T-helper 2 cell treated with Interferon-gamma antibody and Interleukin-4, amounts not matched to agents 5 μg/mL and 100 μg/mL, for 36 hours (primary cell): ENCODE measurements around the gene PEX1.
A peak's percentile ranks its signal among the peaks of the same experiment; 100 is the strongest.

Experiments
- DNase-seq: peaks from one replicate; pipeline ENCODE4 v3.0.0; 2021; ENCODE audit warnings: low spot score
- H3K27ac Mint-ChIP-seq: one replicate; pipeline ENCODE4 v1.8.0; 2021; ENCODE audit warnings: mild to moderate bottlenecking, mixed read lengths
- H3K27me3 Mint-ChIP-seq: one replicate; pipeline ENCODE4 v1.8.0; 2021; ENCODE audit warnings: low read depth, mixed read lengths
- H3K36me3 Mint-ChIP-seq: one replicate; pipeline ENCODE4 v1.8.0; 2021; ENCODE audit warnings: low read depth, mixed read lengths
- H3K4me1 Mint-ChIP-seq: one replicate; pipeline ENCODE4 v1.8.0; 2021; ENCODE audit warnings: low read depth, mixed read lengths
- H3K4me3 Mint-ChIP-seq: one replicate; pipeline ENCODE4 v1.8.0; 2022; ENCODE audit warnings: mild to moderate bottlenecking, moderate library complexity, mixed read lengths
- H3K9me3 Mint-ChIP-seq: one replicate; pipeline ENCODE4 v1.8.0; 2021; ENCODE audit warnings: mixed read lengths

PEX1 gene

GRCh38 chr7:92528958-92529264, 591 bp upstream of the PEX1 start:
- Mint-ChIP-seq H3K27me3 (no peaks in the 10 kb centered on the region), H3K4me1 (peaks cover 28% of the 10 kb centered on the region), H3K9me3 (no peaks in the 10 kb centered on the region), H3K36me3 (peaks cover 34% of the 10 kb centered on the region), H3K4me3 (peak overlapping the region; percentile 93), H3K27ac (peak overlapping the region; percentile 97)
- no peak for DNase-seq

DNA sequence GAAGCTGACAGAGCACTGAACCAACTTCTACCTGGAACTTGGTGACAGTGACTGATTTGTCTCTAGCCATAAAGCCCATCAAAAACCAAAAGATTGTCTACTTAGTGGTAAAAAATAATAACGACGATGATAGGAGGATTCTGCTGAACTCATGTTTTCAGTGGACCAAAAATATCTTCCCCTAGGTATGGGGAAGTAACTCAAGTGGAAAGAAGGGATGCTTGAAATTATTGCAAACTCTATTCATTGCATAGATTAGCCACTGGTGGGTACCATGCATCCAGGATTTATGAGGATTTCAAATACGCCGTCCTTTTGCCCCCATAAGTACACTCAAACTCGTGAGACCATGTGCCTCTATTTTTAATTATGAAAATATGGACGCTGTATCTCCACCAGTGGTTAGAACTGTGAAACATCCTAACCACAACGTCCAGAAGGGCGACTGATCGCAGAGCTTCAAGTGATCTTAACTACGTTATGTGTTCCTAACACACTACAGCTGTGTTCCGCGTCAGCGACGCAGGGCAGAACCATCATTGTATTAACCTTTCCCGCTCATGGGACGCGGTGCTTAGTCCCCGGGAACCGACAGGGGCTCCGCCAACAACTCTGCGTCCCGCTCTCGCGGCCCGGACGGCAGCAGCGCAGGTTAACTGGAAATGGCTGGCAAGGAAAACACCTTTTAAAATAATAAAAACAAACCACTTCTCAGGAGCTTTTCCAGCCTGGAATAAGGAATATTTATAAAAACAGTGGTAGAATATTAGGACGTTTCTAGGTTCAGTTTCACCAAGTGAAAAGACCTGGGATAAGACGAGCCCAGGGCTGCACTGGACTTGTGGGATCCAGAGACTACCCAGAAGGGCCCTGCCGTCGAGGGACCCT, 776 bp downstream of the PEX1 start:
- no peaks in the 10 kb centered on the region for H3K9me3 Mint-ChIP-seq
- peaks cover 24% of the 10 kb centered on the region for H3K4me1 Mint-ChIP-seq
- peak; percentile 51 for DNase-seq
- H3K27ac Mint-ChIP-seq: peak overlapping the region; percentile 92
- no peaks in the 10 kb centered on the region for H3K27me3 Mint-ChIP-seq
- peaks cover 20% of the 10 kb centered on the region for H3K36me3 Mint-ChIP-seq
- peak overlapping the region; percentile 93 for H3K4me3 Mint-ChIP-seq

DNA sequence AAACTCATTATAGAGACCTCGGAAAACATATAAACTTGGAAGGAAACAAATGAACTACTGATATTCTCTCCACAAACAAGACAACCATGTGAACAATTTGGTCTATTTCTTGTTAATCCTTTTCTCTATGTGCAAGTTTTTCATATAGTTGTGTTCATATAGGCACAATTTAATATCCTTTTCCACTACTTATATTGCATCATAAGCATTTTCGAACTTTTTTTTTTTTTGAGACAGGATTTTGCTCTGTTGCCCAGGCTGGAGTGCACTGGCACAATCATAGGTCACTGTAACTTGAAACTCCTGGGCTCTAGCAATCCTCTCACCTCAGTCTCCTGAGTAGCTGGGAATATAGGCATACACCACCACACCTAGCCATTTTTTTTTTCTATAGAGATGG, 5.2 kb downstream of the PEX1 start:
- no peak for DNase-seq
- Mint-ChIP-seq H3K27ac (no peak overlapping the region), H3K27me3 (no peaks in the 10 kb centered on the region), H3K9me3 (no peaks in the 10 kb centered on the region), H3K4me1 (peaks cover 13% of the 10 kb centered on the region), H3K4me3 (no peak overlapping the region), H3K36me3 (no peaks in the 10 kb centered on the region)

GRCh38 chr7:92520024-92520423, 8.3 kb downstream of the PEX1 start:
- Mint-ChIP-seq H3K4me1 (no peaks in the 10 kb centered on the region), H3K9me3 (no peaks in the 10 kb centered on the region), H3K27me3 (no peaks in the 10 kb centered on the region), H3K36me3 (peaks cover 4% of the 10 kb centered on the region), H3K27ac (no peak overlapping the region), H3K4me3 (no peak overlapping the region)
- DNase-seq: no peak

DNA sequence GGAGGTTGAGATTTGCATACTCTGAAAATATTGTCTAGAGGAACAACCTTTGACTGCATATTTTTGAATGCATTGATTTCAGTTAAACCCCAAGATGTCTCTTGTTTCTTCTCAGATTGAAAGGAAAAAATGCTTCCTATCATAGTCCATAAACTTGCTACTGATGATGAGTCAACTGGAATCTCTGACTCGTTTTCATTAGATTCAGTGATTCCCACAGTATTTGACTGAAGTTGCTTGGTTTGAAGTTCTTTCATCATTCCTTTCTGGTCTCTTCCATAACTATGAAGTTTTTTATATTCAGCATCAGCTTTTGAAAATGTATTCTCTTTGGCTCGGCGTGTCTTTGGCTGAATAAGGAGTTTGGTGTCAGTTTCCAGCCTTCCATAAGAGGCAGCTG, 10.7 kb downstream of the PEX1 start:
- H3K36me3 Mint-ChIP-seq: peaks cover 11% of the 10 kb centered on the region
- no peaks in the 10 kb centered on the region for H3K4me1 Mint-ChIP-seq
- no peak overlapping the region for H3K4me3 Mint-ChIP-seq
- H3K27ac Mint-ChIP-seq: no peak overlapping the region
- no peaks in the 10 kb centered on the region for H3K9me3 Mint-ChIP-seq
- DNase-seq: no peak
- H3K27me3 Mint-ChIP-seq: no peaks in the 10 kb centered on the region

- no peak for DNase-seq
- peaks cover 14% of the 10 kb centered on the region for H3K36me3 Mint-ChIP-seq
- H3K4me1 Mint-ChIP-seq: no peaks in the 10 kb centered on the region
- no peaks in the 10 kb centered on the region for H3K9me3 Mint-ChIP-seq
- H3K27me3 Mint-ChIP-seq: no peaks in the 10 kb centered on the region
- H3K4me3 Mint-ChIP-seq: no peak overlapping the region
- H3K27ac Mint-ChIP-seq: no peak overlapping the region
Measured at GRCh38 chr7:92513167-92513902, 15.0 kb downstream of the PEX1 start.

DNA sequence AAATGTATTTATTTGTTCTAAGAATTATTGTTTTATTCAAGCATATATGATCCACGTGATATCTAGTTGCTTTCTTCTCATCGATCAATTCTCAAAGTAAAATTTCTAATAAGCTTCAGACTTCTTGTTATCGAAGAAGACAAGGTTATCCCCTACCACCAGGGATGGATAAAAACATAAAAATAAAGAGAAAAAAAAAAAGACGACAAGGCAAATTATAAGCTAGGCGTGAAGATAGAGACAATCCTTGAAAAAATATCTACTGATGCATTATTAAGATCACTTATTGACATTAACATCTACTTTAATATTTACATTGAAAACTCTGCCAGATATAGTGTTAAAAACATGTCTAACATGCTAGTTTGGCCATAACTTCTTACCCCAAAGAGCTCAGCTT, 19.4 kb downstream of the PEX1 start:
- Mint-ChIP-seq H3K27me3 (no peaks in the 10 kb centered on the region), H3K4me1 (peaks cover under 1% of the 10 kb centered on the region)

GRCh38 chr7:92506363-92506762, 22.0 kb downstream of the PEX1 start:
- no peak for DNase-seq
- H3K27ac Mint-ChIP-seq: no peak overlapping the region
- H3K36me3 Mint-ChIP-seq: no peaks in the 10 kb centered on the region
- H3K27me3 Mint-ChIP-seq: no peaks in the 10 kb centered on the region
- H3K4me3 Mint-ChIP-seq: no peak overlapping the region
- H3K4me1 Mint-ChIP-seq: peaks cover 3% of the 10 kb centered on the region
- no peaks in the 10 kb centered on the region for H3K9me3 Mint-ChIP-seq

More for the DNA sequence above, 19.4 kb downstream of the PEX1 start:
- no peaks in the 10 kb centered on the region for H3K9me3 Mint-ChIP-seq
- no peak overlapping the region for H3K4me3 Mint-ChIP-seq
- no peak for DNase-seq
- peaks cover 10% of the 10 kb centered on the region for H3K36me3 Mint-ChIP-seq
- no peak overlapping the region for H3K27ac Mint-ChIP-seq

- Mint-ChIP-seq H3K27me3 (no peaks in the 10 kb centered on the region), H3K36me3 (peaks cover 8% of the 10 kb centered on the region), H3K27ac (no peak overlapping the region), H3K9me3 (no peaks in the 10 kb centered on the region), H3K4me1 (peaks cover 3% of the 10 kb centered on the region), H3K4me3 (no peak overlapping the region)
- DNase-seq: no peak
Measured at GRCh38 chr7:92504563-92504962, 23.8 kb downstream of the PEX1 start.

- no peak for DNase-seq
- Mint-ChIP-seq H3K27ac (no peak overlapping the region), H3K36me3 (peaks cover 14% of the 10 kb centered on the region), H3K4me3 (no peak overlapping the region), H3K9me3 (no peaks in the 10 kb centered on the region), H3K4me1 (peaks cover 4% of the 10 kb centered on the region), H3K27me3 (no peaks in the 10 kb centered on the region)
Measured at GRCh38 chr7:92503767-92504166, 24.6 kb downstream of the PEX1 start.

DNA sequence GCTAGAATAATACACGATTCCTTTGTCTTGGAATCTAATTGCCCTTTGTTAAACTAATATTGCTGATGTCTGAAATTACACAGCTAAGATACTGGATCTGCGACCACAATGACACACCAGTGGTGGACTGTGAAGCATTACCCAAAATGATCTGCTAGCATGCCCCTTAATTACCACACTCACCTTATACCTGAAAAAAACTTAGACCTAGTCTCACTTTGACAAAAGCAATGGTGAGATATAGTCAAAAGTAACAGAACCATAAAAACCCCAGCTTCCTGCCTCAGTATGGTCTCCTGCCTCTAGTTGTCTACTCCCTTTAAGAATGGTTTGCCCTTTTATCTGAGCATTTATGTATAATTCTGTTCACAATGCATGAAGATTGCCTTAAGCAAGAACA, 29.8 kb downstream of the PEX1 start:
- Mint-ChIP-seq H3K9me3 (no peaks in the 10 kb centered on the region), H3K27ac (no peak overlapping the region), H3K4me1 (peaks cover 5% of the 10 kb centered on the region), H3K36me3 (peaks cover 25% of the 10 kb centered on the region), H3K27me3 (no peaks in the 10 kb centered on the region), H3K4me3 (no peak overlapping the region)
- no peak for DNase-seq

GRCh38 chr7:92496876-92497275, 31.4 kb downstream of the PEX1 start:
- Mint-ChIP-seq H3K4me3 (no peak overlapping the region), H3K36me3 (peaks cover 28% of the 10 kb centered on the region), H3K27me3 (no peaks in the 10 kb centered on the region), H3K27ac (no peak overlapping the region), H3K9me3 (no peaks in the 10 kb centered on the region), H3K4me1 (peaks cover 5% of the 10 kb centered on the region)
- no peak for DNase-seq

DNA sequence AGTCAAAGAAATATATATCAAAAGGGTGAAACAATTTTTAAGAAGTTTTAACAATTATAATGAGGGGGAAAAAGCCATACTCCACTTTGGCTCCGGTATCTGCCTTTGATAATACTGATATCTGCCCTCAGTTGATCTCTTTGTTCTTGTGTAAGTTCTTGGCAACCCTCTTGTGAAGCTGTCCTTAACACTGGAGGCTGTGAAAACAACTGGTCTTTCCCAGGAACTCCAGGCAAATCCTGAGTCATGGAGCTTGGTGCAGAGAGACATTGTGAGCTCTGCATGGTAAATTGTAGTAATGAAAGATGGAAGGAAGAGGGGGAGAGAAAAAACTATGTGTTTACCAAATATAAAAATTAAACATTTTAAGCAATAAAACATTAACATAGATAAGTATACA, 38.7 kb downstream of the PEX1 start:
- H3K36me3 Mint-ChIP-seq: peaks cover 25% of the 10 kb centered on the region
- no peaks in the 10 kb centered on the region for H3K9me3 Mint-ChIP-seq
- H3K27me3 Mint-ChIP-seq: no peaks in the 10 kb centered on the region
- no peak overlapping the region for H3K27ac Mint-ChIP-seq
- no peaks in the 10 kb centered on the region for H3K4me1 Mint-ChIP-seq
- H3K4me3 Mint-ChIP-seq: no peak overlapping the region
- no peak for DNase-seq

DNA sequence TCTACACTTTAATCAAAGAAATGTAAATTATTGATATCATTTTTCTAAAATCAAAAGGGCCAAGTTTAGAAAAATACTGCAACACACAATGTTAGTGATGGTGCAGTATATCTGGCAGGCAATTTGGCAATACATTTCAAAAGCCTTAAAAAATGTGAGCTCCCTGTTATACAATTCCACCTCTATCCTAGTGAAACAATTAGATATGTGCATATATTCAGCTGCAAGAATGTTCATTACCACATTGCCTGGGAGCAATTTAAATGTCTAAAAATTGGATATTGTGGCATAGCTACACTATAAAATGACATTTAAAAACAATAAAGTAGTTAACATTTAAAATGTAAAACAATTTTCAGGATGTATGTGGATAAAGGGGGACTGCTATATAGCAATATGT, 40.5 kb downstream of the PEX1 start:
- H3K27ac Mint-ChIP-seq: no peak overlapping the region
- H3K4me3 Mint-ChIP-seq: no peak overlapping the region
- H3K27me3 Mint-ChIP-seq: no peaks in the 10 kb centered on the region
- H3K36me3 Mint-ChIP-seq: peaks cover 20% of the 10 kb centered on the region
- no peak for DNase-seq
- H3K4me1 Mint-ChIP-seq: no peaks in the 10 kb centered on the region
- no peaks in the 10 kb centered on the region for H3K9me3 Mint-ChIP-seq
